ENCODE results near the gene STARD3NL. TPM values are rescaled to one million over a fixed set of nuclear protein-coding genes. Genes with fewer than 3 reads are reported as not detected.

STARD3NL gene
- polyA plus RNA-seq, 1 donor (not counting 4 experiments of a cell fraction or from before 2014, with no cell fraction given) = 45.1 TPM

DNA sequence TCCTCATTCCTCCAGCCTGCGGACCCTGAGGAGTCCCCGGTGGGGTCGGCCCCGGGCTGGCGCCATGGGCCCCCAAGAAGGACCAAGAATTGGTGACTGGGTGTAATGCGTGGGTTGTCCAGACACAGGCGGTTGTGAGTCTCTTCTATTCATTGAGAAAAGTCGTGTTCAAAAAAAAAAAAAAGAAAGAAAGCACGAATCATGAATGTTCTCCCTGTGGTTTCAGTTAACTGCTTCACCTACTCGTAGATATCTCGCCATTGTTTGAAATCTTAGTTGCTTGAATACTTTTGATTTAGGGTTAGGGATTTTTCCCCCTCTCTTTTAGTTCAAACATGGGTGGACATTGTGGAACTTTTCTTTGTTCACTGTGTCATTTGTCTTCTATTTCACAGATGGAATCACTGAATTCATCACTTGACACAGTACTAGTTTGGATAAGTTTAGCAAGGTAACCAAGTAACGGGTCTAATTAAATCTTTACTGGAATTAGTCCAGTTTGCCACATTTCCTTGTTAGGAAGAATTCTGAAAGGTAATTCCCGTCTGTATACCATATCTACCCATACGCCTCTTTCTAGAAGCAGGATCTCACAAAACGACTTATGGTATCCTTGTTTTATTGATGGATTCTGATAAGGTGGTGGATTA is 775 bp downstream of the STARD3NL start:
- Histone ChIP-seq H4K20me1 (ENCODE audit: control insufficient read depth, extremely low read depth, insufficient read depth, low read length) (no peaks in the 10 kb centered on the region), H3K79me2 (ENCODE audit: control insufficient read depth, insufficient read depth, low read length) (peaks cover 33% of the 10 kb centered on the region), H3K36me3 (ENCODE audit: control insufficient read depth in 2 of 2, extremely low read depth in 1 of 2, insufficient read depth in 2 of 2, low read length in 2 of 2) (no peaks in the 10 kb centered on the region), H3K9ac (ENCODE audit: control insufficient read depth, extremely low read depth, insufficient read depth, low read length) (peak overlapping the region; percentile 83), H3K9me1 (ENCODE audit: control insufficient read depth, extremely low read depth, insufficient read depth, low read length) (no peaks in the 10 kb centered on the region), H2AFZ (ENCODE audit: control insufficient read depth, low read length) (peak overlapping the region; percentile 89), H3K4me1 (ENCODE audit: control insufficient read depth, extremely low read depth, insufficient read depth, low read length) (peaks cover 9% of the 10 kb centered on the region), H3K9me3 (ENCODE audit: control insufficient read depth, low read depth, low read length) (no peaks in the 10 kb centered on the region), H3K27ac (ENCODE audit: control insufficient read depth, insufficient read depth, low read length) (peak overlapping the region; percentile 80), H3K4me3 (ENCODE audit: control insufficient read depth in 2 of 3, extremely low read depth in 1 of 3, insufficient read depth in 2 of 3, low read depth in 1 of 3, low read length in 3 of 3) (peak overlapping the region; percentile 91 to 93 (median 92)), H3K4me2 (ENCODE audit: control insufficient read depth, extremely low read depth, insufficient read depth, low read depth, low read length) (peak overlapping the region; percentile 91), H3K27me3 (ENCODE audit: control insufficient read depth, extremely low read depth, insufficient read depth, low read length) (no peaks in the 10 kb centered on the region)
- TF ChIP-seq, protein P1, sequence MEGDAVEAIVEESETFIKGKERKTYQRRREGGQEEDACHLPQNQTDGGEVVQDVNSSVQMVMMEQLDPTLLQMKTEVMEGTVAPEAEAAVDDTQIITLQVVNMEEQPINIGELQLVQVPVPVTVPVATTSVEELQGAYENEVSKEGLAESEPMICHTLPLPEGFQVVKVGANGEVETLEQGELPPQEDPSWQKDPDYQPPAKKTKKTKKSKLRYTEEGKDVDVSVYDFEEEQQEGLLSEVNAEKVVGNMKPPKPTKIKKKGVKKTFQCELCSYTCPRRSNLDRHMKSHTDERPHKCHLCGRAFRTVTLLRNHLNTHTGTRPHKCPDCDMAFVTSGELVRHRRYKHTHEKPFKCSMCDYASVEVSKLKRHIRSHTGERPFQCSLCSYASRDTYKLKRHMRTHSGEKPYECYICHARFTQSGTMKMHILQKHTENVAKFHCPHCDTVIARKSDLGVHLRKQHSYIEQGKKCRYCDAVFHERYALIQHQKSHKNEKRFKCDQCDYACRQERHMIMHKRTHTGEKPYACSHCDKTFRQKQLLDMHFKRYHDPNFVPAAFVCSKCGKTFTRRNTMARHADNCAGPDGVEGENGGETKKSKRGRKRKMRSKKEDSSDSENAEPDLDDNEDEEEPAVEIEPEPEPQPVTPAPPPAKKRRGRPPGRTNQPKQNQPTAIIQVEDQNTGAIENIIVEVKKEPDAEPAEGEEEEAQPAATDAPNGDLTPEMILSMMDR (optimal IDR thresholded peaks at IDR 0.05 in 1 of 3, IDR thresholded peaks at IDR 0.05 in 1 of 3, conservative IDR thresholded peaks at IDR 0.05 in 1 of 3; ENCODE audit: extremely low read depth in 1 of 3, insufficient read depth in 2 of 3, low read length in 3 of 3) = peak in 2 of 3 experiments; percentile 9 to 13
- no peak for TF ChIP-seq EZH2 (IDR thresholded peaks at IDR 0.05; ENCODE audit: low read length)
- FAIRE-seq (no peak), DNase-seq (ENCODE audit: low read depth, low spot score) (no peak)
- dilution Hi-C loops (cut with MboI; ENCODE audit: extremely low pct_ligation_motif_present, low sequenced_read_pairs) = no loop called here

DNA sequence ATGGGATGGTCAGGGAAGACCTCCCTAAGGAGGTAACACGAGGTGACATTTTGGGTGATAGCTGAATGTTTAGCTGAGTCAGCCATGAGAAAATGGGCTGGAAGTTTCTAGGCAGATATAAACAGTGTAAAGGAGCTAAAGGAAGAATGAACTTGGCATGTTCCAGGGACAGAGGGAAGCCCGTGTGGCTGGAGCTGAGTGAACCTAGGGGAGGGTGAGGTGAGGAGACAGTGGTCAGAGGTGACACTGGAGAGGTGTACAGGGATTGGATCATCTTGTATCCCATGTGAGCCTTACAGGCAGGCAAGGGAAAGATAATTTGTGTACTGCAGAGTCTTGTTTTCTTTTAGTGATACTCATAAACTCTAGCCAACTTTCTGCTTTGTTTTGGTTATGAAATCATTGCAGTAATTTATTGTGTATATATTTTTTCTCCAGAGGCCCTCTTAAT is 1.8 kb downstream of the STARD3NL start:
- TF ChIP-seq EZH2 (IDR thresholded peaks at IDR 0.05; ENCODE audit: low read length) = no peak
- TF ChIP-seq, protein P1 (optimal IDR thresholded peaks at IDR 0.05 in 1 of 3, IDR thresholded peaks at IDR 0.05 in 1 of 3, conservative IDR thresholded peaks at IDR 0.05 in 1 of 3; ENCODE audit: extremely low read depth in 1 of 3, insufficient read depth in 2 of 3, low read length in 3 of 3) = no peak
- peaks cover 0 to 1% of the 10 kb centered on the region in 2 experiments for H3K36me3 ChIP-seq (ENCODE audit: control insufficient read depth in 2 of 2, extremely low read depth in 1 of 2, insufficient read depth in 2 of 2, low read length in 2 of 2)
- dilution Hi-C loops (cut with MboI; ENCODE audit: extremely low pct_ligation_motif_present, low sequenced_read_pairs) = no loop called here
- no peak for DNase-seq (ENCODE audit: low read depth, low spot score)
- no peaks in the 10 kb centered on the region for H3K9me1 ChIP-seq (ENCODE audit: control insufficient read depth, extremely low read depth, insufficient read depth, low read length)
- H3K9ac ChIP-seq (ENCODE audit: control insufficient read depth, extremely low read depth, insufficient read depth, low read length) = no peak overlapping the region
- H3K4me2 ChIP-seq (ENCODE audit: control insufficient read depth, extremely low read depth, insufficient read depth, low read depth, low read length) = peak overlapping the region; percentile 91
- no peaks in the 10 kb centered on the region for H4K20me1 ChIP-seq (ENCODE audit: control insufficient read depth, extremely low read depth, insufficient read depth, low read length)
- H3K9me3 ChIP-seq (ENCODE audit: control insufficient read depth, low read depth, low read length) = no peaks in the 10 kb centered on the region
- H3K4me1 ChIP-seq (ENCODE audit: control insufficient read depth, extremely low read depth, insufficient read depth, low read length) = peaks cover 9% of the 10 kb centered on the region
- FAIRE-seq = no peak
- no peak overlapping the region for H3K27ac ChIP-seq (ENCODE audit: control insufficient read depth, insufficient read depth, low read length)
- H3K27me3 ChIP-seq (ENCODE audit: control insufficient read depth, extremely low read depth, insufficient read depth, low read length) = no peaks in the 10 kb centered on the region
- peak overlapping the region in 2 of 3 experiments; percentile 40 to 92 for H3K4me3 ChIP-seq (ENCODE audit: control insufficient read depth in 2 of 3, extremely low read depth in 1 of 3, insufficient read depth in 2 of 3, low read depth in 1 of 3, low read length in 3 of 3)
- H3K79me2 ChIP-seq (ENCODE audit: control insufficient read depth, insufficient read depth, low read length) = peaks cover 39% of the 10 kb centered on the region
- peak overlapping the region; percentile 36 for H2AFZ ChIP-seq (ENCODE audit: control insufficient read depth, low read length)

Measured in keratinocyte (primary cell).